Tibial artery (tissue), 4 donors: ENCODE results near the gene ERC2.

ENCODE experiments used
- DNase-seq, 2 donors: peaks; one replicate each; pipeline ENCODE4 v3.0.0-alpha.2; 2019
- H3K27ac ChIP-seq, 2 donors: fragments of 200-600 bp; sonication (generic) in 1 of 2; 1 replicate in 1 of 2; 2 replicates in 1 of 2; pipeline ENCODE4 v1.5.1; 2018 to 2019; ENCODE audit warnings: mild to moderate bottlenecking in 1 of 2
- H3K27me3 ChIP-seq, 2 donors: fragments of 200-600 bp; sonication (generic) in 1 of 2; one replicate each; pipeline versions ENCODE4 v1.5.1 to v1.6.0; 2016 to 2019
- H3K36me3 ChIP-seq, 3 donors: fragments of 200-600 bp; sonication (generic) in 2 of 3; one replicate each; pipeline ENCODE4 v1.5.1; 2016 to 2019; ENCODE audit warnings: mild to moderate bottlenecking in 2 of 3
- H3K4me1 ChIP-seq, 4 donors: fragments of 200-600 bp; sonication (generic) in 2 of 4; 1 replicate in 3 of 4; 2 replicates in 1 of 4; pipeline ENCODE4 v1.5.1; 2016 to 2019
- H3K4me3 ChIP-seq, 2 donors: fragments of 200-600 bp; sonication (generic) in 1 of 2; 1 replicate in 1 of 2; 2 replicates in 1 of 2; pipeline ENCODE4 v1.5.1; 2018 to 2019; ENCODE audit warnings: mild to moderate bottlenecking in 2 of 2
- H3K9me3 ChIP-seq, 3 donors: fragments of 200-600 bp; sonication (generic) in 1 of 3; one replicate each; pipeline ENCODE4 v1.5.1; 2016 to 2019
- intact Hi-C: fragments of 100-400 bp; cut with DNase I; formaldehyde crosslinking; loops from one replicate; pipeline ENCODE4 v1.15.0; 2023; ENCODE audit warnings: low total_unique reads
- TF ChIP-seq, protein P1 (sequence below), 2 experiments: fragments of 200-600 bp in 1 of 2; fragments of 450-650 bp in 1 of 2; IDR thresholded peaks; one replicate each; pipeline ENCODE4 v1.5.1; 2017 to 2019; ENCODE audit warnings: antibody characterized with exemption in 2 of 2, mild to moderate bottlenecking in 1 of 2, moderate library complexity in 1 of 2

Gene ERC2

DNA sequence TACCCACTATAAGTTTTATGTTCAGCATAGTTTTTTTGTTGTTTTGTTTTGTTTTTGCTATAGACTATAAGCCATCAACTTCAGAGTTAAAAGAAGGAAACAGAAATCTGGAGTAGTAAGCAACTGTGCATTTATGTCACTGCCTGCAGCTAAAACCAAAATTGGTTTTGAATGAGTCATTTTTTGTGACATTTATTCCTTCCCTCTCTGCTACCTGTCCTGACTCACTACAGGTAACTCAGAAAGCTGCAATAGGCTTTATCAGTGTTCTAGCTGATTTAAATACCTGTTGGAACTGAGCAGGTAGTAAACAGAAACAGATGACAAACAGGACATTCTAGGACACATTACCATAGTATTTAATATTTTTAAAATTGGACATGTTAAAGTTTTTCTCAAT, 587.9 kb downstream of the ERC2 start:
- H3K36me3 ChIP-seq = no peaks in the 10 kb centered on the region
- no peaks in the 10 kb centered on the region for H3K4me1 ChIP-seq
- intact Hi-C loops = no loop called here
- no peak overlapping the region for H3K4me3 ChIP-seq
- H3K27ac ChIP-seq = no peak overlapping the region
- TF ChIP-seq, protein P1, sequence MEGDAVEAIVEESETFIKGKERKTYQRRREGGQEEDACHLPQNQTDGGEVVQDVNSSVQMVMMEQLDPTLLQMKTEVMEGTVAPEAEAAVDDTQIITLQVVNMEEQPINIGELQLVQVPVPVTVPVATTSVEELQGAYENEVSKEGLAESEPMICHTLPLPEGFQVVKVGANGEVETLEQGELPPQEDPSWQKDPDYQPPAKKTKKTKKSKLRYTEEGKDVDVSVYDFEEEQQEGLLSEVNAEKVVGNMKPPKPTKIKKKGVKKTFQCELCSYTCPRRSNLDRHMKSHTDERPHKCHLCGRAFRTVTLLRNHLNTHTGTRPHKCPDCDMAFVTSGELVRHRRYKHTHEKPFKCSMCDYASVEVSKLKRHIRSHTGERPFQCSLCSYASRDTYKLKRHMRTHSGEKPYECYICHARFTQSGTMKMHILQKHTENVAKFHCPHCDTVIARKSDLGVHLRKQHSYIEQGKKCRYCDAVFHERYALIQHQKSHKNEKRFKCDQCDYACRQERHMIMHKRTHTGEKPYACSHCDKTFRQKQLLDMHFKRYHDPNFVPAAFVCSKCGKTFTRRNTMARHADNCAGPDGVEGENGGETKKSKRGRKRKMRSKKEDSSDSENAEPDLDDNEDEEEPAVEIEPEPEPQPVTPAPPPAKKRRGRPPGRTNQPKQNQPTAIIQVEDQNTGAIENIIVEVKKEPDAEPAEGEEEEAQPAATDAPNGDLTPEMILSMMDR (IDR thresholded peaks at IDR 0.05) = no peak
- H3K27me3 ChIP-seq = no peaks in the 10 kb centered on the region
- DNase-seq = no peak
- no peaks in the 10 kb centered on the region for H3K9me3 ChIP-seq

DNA sequence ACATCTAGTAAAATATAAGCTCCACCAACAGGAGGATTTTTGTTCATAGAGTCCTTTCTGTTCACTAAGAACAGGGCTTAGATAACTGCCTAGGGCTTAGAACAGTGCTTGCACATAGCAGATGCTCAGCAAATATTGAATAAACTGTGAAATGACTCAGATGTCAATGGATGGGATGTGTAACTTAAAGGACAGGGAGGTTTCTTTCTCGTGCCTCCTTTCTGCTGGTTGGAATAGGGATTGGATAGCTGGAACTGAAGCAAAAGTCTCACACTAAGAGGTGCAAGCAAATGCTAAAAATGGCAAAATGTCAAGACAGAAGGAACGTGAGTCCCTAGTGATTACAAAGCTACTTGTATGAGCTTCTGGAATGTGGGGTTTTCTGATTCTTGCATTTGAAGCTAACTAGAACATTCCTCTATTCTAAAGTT, 588.4 kb downstream of the ERC2 start:
- no peaks in the 10 kb centered on the region for H3K4me1 ChIP-seq
- H3K36me3 ChIP-seq = no peaks in the 10 kb centered on the region
- no peak overlapping the region for H3K27ac ChIP-seq
- intact Hi-C loops = no loop called here
- no peaks in the 10 kb centered on the region for H3K9me3 ChIP-seq
- no peak overlapping the region for H3K4me3 ChIP-seq
- TF ChIP-seq, protein P1 (IDR thresholded peaks at IDR 0.05) = no peak
- DNase-seq = no peak
- no peaks in the 10 kb centered on the region for H3K27me3 ChIP-seq

DNA sequence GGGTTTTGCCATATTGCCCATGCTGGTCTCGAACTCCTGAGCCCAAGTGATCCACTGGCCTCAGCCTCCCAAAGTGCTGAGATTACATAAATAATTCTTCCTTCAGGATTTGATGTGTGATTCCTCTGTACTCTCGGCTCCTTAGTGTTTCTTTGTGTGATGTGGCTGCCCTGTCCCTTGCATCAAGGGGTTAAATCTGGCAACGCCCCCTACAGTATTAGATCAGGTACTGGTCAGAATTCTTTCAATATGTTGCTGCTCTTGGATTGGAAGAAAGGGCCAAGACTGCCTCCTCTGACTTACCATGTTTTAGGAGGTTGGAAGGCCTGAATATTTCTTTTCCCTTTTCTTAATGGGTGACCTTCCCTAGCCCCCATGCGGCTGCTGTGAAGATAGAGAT, 590.6 kb downstream of the ERC2 start:
- Histone ChIP-seq H3K27ac (no peak overlapping the region), H3K4me1 (no peaks in the 10 kb centered on the region), H3K36me3 (no peaks in the 10 kb centered on the region), H3K27me3 (no peaks in the 10 kb centered on the region), H3K9me3 (no peaks in the 10 kb centered on the region), H3K4me3 (no peak overlapping the region)
- intact Hi-C loops = no loop called here
- no peak for DNase-seq
- TF ChIP-seq, protein P1 (IDR thresholded peaks at IDR 0.05) = no peak

DNA sequence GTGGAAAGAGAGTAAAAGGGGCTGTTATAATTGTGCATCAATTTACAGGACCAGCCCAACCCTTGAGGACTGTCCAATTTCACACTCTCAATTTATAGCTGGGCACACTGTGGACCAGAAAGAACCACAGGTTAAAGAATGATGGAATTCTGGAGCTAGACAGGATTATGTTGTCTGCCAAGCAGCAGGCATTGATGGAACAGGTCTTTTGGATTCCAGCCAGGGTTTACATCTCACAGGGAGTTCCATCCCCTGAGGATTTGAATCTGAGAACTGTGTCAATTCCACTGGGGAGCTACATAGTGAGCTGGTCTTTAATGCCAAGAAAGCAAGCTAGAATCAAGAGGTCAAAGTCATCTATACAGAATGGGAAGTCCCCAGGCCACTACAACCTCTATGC, 591.7 kb downstream of the ERC2 start:
- no peaks in the 10 kb centered on the region for H3K36me3 ChIP-seq
- H3K4me3 ChIP-seq = no peak overlapping the region
- no peak overlapping the region for H3K27ac ChIP-seq
- H3K27me3 ChIP-seq = no peaks in the 10 kb centered on the region
- TF ChIP-seq, protein P1 (IDR thresholded peaks at IDR 0.05) = no peak
- intact Hi-C loops = no loop called here
- no peaks in the 10 kb centered on the region for H3K9me3 ChIP-seq
- no peak for DNase-seq
- no peaks in the 10 kb centered on the region for H3K4me1 ChIP-seq

DNA sequence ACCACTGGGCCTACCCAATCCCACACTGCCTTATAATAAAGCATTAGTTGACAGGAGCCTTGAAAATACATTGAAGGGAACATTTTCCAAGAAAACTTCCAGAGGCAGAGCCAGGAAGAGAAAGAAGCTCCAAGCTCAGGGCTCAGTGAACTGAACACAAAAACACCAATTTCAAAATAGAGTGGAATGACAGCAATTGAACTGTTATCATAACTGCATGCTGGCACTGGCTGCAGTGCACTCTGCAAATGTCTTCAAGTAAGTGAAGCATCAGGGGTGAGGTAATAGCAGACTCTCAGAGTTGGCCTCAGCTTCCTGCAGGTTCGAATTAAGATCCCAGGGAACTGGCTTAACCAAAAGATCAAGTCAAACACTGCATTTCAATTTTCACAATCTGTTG, 593.2 kb downstream of the ERC2 start:
- intact Hi-C loops = no loop called here
- TF ChIP-seq, protein P1 (IDR thresholded peaks at IDR 0.05) = no peak
- Histone ChIP-seq H3K9me3 (no peaks in the 10 kb centered on the region), H3K27me3 (peaks cover 0 to 2% of the 10 kb centered on the region in 2 donors), H3K36me3 (no peaks in the 10 kb centered on the region), H3K4me3 (no peak overlapping the region), H3K27ac (no peak overlapping the region), H3K4me1 (no peaks in the 10 kb centered on the region)
- DNase-seq = no peak
